NCI-H460 (cell line): ENCODE data around the gene GAGE12E. TPM values are rescaled to one million over a fixed set of nuclear protein-coding genes. Genes with fewer than 3 reads are reported as not detected.
"Not testable (repeated sequence)": the region's sequence is repeated elsewhere in the genome, so short reads cannot be mapped to it uniquely, and the experiment has no call there.

Source experiments
- DNase-seq: peaks from one replicate; pipeline ENCODE4 v3.0.0-alpha.2; 2016; ENCODE audit warnings: low read depth; ENCODE audit errors: extremely low read depth
- polyA plus RNA-seq: library from polyadenylated mRNA; depleted of rRNA; stranded (reverse); fragments of >200 nt; gene quantifications from 2 replicates; pipeline ENCODE4 v1.2.3, GENCODE V29; 2014; cell fraction: nucleus; rRNA removed
- small RNA-seq, 2 experiments: library from RNA; depleted of rRNA; stranded (forward); fragments of <200 nt; gene quantifications; one replicate each; pipeline ENCODE3, GENCODE V24; 2014
- total RNA-seq: library from RNA; depleted of rRNA; stranded (reverse); fragments of >200 nt; shearing (Covaris generic); gene quantifications from 2 replicates; pipeline ENCODE4 v1.2.3, GENCODE V29; 2014; rRNA removed

The GAGE12E gene
- total RNA-seq = not detected in 2 replicates
- not detected in 2 replicates for polyA plus RNA-seq

GRCh38 chrX:49550989-49551388 lies at the start of gene GAGE12E:
Gene GAGE12E (plus strand): TSS chrX:49551289. CDS start chrX:49552444, 1,155 bp downstream.
- not testable (repeated sequence) for DNase-seq

- not testable (repeated sequence) for DNase-seq
Observed at GRCh38 chrX:49531877-49532276, 19.2 kb upstream of the GAGE12E start, which contains the start of gene GAGE12C. Gene GAGE12C (plus strand): TSS chrX:49532177. CDS start chrX:49533332, 1,155 bp downstream.

GRCh38 chrX:49541433-49541832 lies 9.7 kb upstream of the GAGE12E start, which contains the start of gene GAGE12D:
Gene GAGE12D (plus strand): TSS chrX:49541733. CDS start chrX:49542888, 1,155 bp downstream.
- DNase-seq = not testable (repeated sequence)

GRCh38 chrX:49560542-49560941 lies 9.5 kb downstream of the GAGE12E start, which contains the start of gene GAGE12F:
Gene GAGE12F (plus strand): TSS chrX:49560842. CDS start chrX:49561997, 1,155 bp downstream.
- not testable (repeated sequence) for DNase-seq

- not testable (repeated sequence) for DNase-seq
Observed at GRCh38 chrX:49568728-49569127, 17.6 kb downstream of the GAGE12E start.

GRCh38 chrX:49569152-49569551 lies 18.1 kb downstream of the GAGE12E start:
- DNase-seq = not testable (repeated sequence)

GRCh38 chrX:49570100-49570499 lies 19.0 kb downstream of the GAGE12E start, which contains the start of gene GAGE12G:
Gene GAGE12G (plus strand): TSS chrX:49570400. CDS start chrX:49571555, 1,155 bp downstream.
- DNase-seq = not testable (repeated sequence)

GRCh38 chrX:49579649-49580048 lies 28.6 kb downstream of the GAGE12E start, which contains the start of gene GAGE12H:
Gene GAGE12H (plus strand): TSS chrX:49579949. CDS start chrX:49581104, 1,155 bp downstream.
- not testable (repeated sequence) for DNase-seq

GRCh38 chrX:49589196-49589595 lies 38.1 kb downstream of the GAGE12E start, which contains the start of gene GAGE2A:
Gene GAGE2A (plus strand): TSS chrX:49589496. CDS start chrX:49590651, 1,155 bp downstream.
- not testable (repeated sequence) for DNase-seq

GRCh38 chrX:49589769-49590478 lies 38.8 kb downstream of the GAGE12E start:
- not testable (repeated sequence) for DNase-seq

- not testable (repeated sequence) for DNase-seq
Observed at GRCh38 chrX:49590488-49590887, 39.4 kb downstream of the GAGE12E start.

GRCh38 chrX:49598720-49599119 lies 47.6 kb downstream of the GAGE12E start, which contains the start of gene GAGE1:
Gene GAGE1 (plus strand): TSS chrX:49599020. CDS start chrX:49600175, 1,155 bp downstream.
- not testable (repeated sequence) for DNase-seq

Small RNAs within 50 kb of the gene (small RNA-seq; reads per million reads assigned to genes)
- gene GAGE12B = 0 reads per million in 2 experiments

Other genes with a start within 250 kb of the GAGE12E start
- not detected in 2 replicates for gene GAGE10, start 247.6 kb upstream of the GAGE12E start, total RNA-seq
- gene GAGE12J, start 229.3 kb upstream of the GAGE12E start, total RNA-seq = not detected in 2 replicates
- gene GAGE13, start 219.7 kb upstream of the GAGE12E start, total RNA-seq = not detected in 2 replicates
- gene GAGE12C, start 19.1 kb upstream of the GAGE12E start, total RNA-seq = not detected in 2 replicates
- not detected in 2 replicates for gene GAGE12D, start 9.6 kb upstream of the GAGE12E start, total RNA-seq
- not detected in 2 replicates for gene GAGE12F, start 9.6 kb downstream of the GAGE12E start, total RNA-seq
- not detected in 2 replicates for gene GAGE12G, start 19.1 kb downstream of the GAGE12E start, total RNA-seq
- not detected in 2 replicates for gene GAGE12H, start 28.7 kb downstream of the GAGE12E start, total RNA-seq
- not detected in 2 replicates for gene GAGE2A, start 38.2 kb downstream of the GAGE12E start, total RNA-seq
- gene GAGE1, start 47.7 kb downstream of the GAGE12E start, total RNA-seq = not detected in 2 replicates
- not detected in 2 replicates for gene PAGE1, start 144.7 kb downstream of the GAGE12E start, total RNA-seq